ELR (cell line): ENCODE results near the gene JMJD7.

Experiments used
- DNase-seq: peaks from one replicate; pipeline ENCODE4 v3.0.0-alpha.2; 2015; ENCODE audit warnings: low read depth

Gene JMJD7

GRCh38 chr15:41822471-41822870 is 5.4 kb upstream of the JMJD7 start:
- no peak for DNase-seq

- no peak for DNase-seq
These were observed 4.9 kb upstream of the JMJD7 start for GRCh38 chr15:41822957-41823356.

DNA sequence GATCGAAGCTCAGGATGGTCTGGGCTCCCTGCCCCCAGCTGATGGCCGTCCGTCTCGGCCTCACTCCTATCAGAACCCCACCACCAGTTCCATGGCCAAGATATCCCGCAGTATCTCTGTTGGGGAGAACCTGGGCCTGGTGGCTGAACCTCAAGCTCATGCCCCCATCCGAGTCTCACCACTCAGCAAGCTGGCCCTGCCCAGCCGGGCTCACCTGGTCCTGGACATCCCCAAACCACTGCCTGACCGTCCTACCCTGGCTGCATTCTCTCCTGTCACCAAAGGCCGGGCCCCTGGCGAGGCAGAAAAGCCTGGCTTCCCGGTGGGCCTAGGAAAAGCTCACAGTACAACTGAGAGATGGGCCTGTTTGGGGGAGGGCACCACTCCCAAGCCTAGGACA is 4.4 kb upstream of the JMJD7 start:
- no peak for DNase-seq

DNA sequence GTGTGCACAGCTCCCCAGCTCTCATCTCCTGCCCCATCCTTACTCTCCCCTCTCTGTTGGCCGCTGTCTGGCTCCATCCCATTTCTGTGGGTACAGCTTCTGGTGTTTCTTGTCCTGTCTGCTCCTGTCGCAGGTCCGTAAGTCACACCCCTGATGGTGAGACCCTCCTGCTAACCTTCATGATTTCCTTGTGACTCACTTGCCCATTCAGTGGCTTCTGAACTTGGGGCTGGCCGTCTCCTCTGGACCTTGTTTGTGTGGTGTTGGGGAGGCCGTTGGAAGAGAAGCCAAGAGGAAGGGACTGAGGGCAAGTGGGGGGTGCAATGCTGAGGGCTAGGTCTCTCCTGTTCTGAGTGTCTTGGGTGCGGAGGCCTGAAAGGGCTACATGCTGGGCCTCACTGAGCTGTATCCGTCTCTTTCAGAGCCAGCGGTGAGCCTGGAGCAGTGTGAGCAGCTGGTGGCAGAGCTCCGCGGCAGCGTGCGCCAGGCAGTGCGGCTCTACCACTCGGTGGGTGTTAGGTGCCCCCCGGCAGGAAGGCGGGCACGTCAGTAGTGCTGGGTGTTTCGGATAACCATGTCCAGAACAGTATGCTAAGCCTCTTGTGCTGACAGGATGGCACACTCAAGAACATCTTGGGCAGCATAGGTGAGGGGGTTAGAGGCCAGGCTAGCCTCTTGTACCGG is 3.7 kb upstream of the JMJD7 start:
- DNase-seq, result no peak

- DNase-seq, result no peak
These were observed 2.7 kb upstream of the JMJD7 start for GRCh38 chr15:41825145-41825544.

DNA sequence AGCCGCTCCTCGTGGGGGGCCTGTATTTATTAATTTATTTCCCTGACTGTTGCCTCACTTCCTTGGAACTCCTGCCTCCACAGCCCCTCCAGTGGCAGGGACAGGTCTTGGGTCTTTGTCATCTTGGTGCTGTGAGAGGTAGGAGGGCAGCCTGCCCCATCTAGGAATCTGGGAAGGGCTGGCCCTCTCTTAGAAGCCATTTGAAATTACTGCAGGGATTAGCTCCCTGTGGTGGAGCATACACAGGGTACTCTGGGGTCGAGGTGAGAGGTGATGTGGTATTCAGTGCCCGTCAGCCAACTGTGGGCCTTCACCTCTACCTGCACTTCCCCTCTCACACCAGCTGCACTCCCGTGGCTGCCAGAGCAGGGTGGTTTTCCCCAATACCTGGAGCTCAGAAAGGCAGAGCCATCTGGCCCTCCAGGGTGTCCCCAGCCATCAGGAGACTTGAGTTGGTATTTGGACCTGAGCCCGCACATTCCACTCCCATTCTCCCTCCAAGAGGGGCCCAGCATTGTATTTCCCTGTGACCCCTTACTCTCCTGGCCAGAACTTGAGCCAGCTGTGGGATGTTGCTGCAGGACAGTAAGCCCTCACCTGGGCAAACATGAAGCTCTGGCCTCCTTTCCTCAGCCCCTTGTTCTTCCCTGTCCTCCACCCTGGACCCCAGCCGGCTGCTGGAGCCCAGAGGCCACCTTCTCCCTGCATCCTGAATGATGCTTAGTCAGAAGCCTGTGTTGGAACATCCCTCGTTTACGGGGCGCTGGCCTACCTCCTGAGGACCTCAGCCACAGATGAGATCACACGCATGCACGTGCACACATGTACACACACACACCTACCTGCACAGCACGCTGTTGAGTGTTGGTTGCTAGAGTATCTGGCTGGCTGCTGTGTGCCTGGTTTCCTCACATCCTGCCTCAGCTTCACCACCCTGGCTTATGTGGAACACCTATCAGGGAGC is 2.0 kb upstream of the JMJD7 start:
- DNase-seq, result no peak

- DNase-seq, result peak; percentile 11
These were observed 507 bp upstream of the JMJD7 start for GRCh38 chr15:41827290-41827879.

GRCh38 chr15:41828807-41829141 is 882 bp downstream of the JMJD7 start:
- peak; percentile 30 for DNase-seq

DNA sequence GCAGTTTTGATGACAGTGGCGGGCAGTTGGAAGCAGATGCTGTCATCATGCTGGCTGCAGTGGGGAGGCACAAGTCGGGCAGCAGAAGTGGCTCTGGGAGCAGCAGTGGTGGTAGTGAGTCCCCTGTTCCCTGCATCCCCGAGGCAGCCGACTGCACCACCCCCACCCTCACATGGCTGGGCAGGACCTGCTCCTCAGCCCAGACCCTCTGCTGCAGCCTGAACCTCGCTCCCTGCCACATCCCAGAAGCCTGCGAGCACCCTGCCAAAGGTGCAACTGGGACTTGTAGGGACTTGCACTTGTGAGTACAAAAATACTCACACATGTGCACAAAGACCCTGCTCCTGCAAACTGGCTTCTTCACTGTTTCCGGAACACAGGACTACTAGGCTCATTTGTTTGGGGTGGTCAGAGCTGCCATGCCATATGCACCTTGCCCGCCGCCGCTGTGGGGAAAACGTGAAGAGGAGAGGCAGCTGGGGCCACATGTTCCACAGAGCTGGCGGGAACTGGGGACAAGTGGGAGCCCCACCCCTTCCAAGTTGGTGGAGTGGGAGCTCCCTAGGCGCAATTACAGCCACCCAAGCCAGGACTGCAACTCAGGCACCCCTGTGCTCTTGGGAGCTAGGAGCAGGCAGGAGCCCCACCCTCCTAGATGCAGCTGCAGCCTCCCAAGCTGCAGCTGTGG is 2.2 kb downstream of the JMJD7 start:
- no peak for DNase-seq

DNA sequence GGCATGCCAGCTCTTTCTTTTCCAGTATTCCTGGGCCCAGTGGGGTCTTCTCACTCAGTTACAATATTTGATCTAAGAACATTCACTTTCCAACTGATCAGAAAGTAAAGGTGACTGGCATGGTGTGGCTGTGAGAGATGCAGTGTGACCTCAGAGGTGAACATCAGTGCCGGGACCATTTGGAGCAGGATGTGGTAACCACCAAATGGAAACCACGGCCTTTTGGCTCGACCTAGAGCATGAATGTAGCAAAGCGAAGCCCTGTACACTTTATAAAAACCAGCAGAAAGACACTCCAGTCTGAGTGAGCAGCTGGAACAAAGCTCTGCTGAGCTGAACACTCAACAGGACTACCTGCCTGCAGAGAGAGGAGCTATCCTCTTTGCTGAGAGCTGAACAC is 3.4 kb downstream of the JMJD7 start:
- DNase-seq, result peak; percentile 28

- DNase-seq, result no peak
These were observed 4.3 kb downstream of the JMJD7 start for GRCh38 chr15:41832208-41832607.

DNA sequence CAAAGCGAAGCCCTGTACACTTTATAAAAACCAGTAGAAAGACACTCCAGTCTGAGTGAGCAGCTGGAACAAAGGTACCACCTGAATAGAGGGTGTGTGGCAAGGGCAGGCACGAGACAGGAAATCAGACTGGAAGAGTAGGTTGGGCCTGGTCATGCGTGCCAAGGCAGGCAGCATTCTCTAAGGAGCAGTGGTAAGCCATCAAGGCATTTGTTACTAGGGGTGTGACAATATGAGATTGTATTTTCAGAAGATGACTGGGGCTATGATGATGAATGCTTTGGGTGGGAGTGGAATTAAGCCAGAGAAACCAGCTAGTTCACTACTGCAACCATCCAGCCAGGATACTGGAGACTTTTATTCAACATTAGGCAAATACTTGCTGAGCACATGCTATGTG is 5.0 kb downstream of the JMJD7 start:
- DNase-seq, result no peak

GRCh38 chr15:41834096-41834495 is 6.2 kb downstream of the JMJD7 start:
- no peak for DNase-seq

GRCh38 chr15:41836073-41836472 is 8.2 kb downstream of the JMJD7 start:
- DNase-seq, result no peak

DNA sequence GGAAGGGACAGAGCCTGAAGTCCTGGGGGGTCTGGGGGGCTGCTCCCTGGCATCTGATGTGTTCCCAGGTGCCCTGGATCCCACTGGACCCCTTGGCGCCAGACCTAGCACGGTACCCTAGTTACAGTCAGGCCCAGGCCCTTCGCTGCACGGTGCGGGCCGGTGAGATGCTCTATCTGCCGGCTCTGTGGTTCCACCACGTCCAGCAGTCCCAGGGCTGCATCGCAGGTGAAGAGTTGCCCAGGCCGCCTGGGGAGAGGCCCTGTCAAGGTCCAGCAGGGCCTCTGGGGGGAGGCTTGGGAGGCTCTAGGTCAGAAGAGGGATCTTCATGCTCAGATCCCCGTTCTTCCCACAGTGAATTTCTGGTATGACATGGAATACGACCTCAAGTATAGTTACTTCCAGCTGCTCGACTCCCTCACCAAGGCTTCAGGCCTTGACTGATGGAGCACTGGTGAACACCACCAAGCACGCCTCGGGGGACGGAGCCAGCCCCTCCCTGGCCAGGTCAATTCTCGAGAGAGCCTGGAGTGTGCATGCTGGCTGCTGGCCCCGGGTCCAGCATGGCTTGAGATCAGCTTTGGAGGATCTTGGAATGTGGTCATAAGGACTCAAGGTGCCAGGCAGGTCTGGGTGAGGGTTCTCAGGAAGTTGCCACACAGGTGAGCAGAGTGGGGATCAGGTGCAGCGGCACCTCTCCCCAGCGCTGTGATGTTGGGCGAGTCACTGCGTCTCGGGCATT is 9.0 kb downstream of the JMJD7 start:
- DNase-seq, result no peak

DNA sequence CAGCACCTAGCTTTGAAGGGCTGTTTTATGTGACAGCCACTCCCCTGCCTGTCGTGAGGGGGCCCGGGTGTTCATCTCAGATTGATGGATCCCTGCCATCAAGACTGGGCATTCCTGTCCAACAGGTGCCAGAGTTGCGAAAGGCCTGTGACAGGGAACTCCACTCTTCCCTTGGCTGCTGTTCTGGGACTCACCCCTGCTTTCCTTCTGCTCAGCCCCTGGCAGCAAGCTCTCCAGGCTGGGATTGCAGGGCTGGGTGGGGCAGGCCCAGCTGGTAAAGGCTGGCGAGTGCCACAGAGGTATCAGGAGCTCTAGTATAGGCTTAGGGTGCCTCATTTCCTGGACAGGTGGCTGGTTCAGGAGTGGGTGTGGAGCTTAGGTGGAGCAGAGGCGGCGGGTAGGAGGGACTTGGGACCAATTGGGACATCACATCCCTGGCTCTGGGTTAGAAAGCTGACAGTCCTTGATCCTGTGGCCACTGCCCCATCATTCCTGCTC is 10.6 kb downstream of the JMJD7 start, which contains the start of gene PLA2G4B:
Gene PLA2G4B, plus strand, starts transcription at position 448 of the 498 bp plus-strand sequence. CDS start 67 bp downstream, outside the sequence.
- DNase-seq, result no peak

GRCh38 chr15:41839781-41840491 is 12.0 kb downstream of the JMJD7 start:
- DNase-seq, result no peak

- no peak for DNase-seq
These were observed 12.8 kb downstream of the JMJD7 start for GRCh38 chr15:41840673-41841072.

DNA sequence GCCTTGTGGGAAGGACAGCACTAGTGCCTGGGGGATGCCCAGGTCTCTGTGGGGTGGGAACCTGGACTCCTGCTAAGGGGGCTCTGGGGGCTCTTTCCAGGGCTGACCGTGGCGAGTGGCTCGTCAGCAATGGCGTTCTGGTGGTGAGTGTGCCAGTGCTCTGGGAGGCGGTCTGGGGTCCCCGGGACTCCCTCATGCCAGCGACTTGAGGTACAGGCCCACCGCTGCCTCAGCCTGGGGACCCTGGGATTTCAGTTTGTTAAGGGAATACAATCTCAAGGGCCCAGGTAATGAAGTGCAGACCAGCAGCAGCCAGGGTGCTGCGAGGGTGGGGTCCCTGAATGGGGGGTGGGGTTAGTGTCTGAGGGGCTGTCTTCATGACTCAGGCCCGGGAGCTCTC is 13.2 kb downstream of the JMJD7 start:
- DNase-seq, result no peak

- DNase-seq, result no peak
These were observed 14.3 kb downstream of the JMJD7 start for GRCh38 chr15:41842229-41842628.

- DNase-seq, result no peak
These were observed 15.7 kb downstream of the JMJD7 start for GRCh38 chr15:41843571-41843970.
